Liver (tissue), 9 donors: ENCODE measurements around the gene TFAP2A. TPM values are rescaled to one million over a fixed set of nuclear protein-coding genes. Genes with fewer than 3 reads are reported as not detected.

Experiments used
- DNase-seq: peaks from one replicate; pipeline ENCODE4 v3.0.0-alpha.2; 2017; ENCODE audit warnings: low spot score
- H3K27ac ChIP-seq, 2 donors: one replicate each; pipeline ENCODE4 v1.7.0; 2013; ENCODE audit warnings: inconsistent platforms in 2 of 2, low read length in 2 of 2, control low read depth in 1 of 2, low read depth in 1 of 2, mild to moderate bottlenecking in 1 of 2
- H3K27me3 ChIP-seq, 4 donors: one replicate each; pipeline versions ENCODE4 v1.6.1 to v1.7.0; 2013; ENCODE audit warnings: low read length in 3 of 4, inconsistent platforms in 1 of 4, mild to moderate bottlenecking in 1 of 4, moderate library complexity in 1 of 4; ENCODE audit not compliant: control insufficient read depth in 4 of 4, insufficient read depth in 4 of 4
- H3K36me3 ChIP-seq, 4 donors: one replicate each; pipeline versions ENCODE4 v1.6.1 to v1.7.0; 2013; ENCODE audit warnings: low read length in 3 of 4, mild to moderate bottlenecking in 3 of 4, low read depth in 1 of 4, moderate library complexity in 1 of 4; ENCODE audit not compliant: control insufficient read depth in 4 of 4, insufficient read depth in 3 of 4
- H3K4me1 ChIP-seq, 4 donors: one replicate each; pipeline versions ENCODE4 v1.6.1 to v1.7.0; 2013; ENCODE audit warnings: low read length in 3 of 4, mild to moderate bottlenecking in 3 of 4, moderate library complexity in 1 of 4; ENCODE audit not compliant: control insufficient read depth in 4 of 4, insufficient read depth in 4 of 4
- H3K4me3 ChIP-seq, 3 donors: one replicate each; pipeline versions ENCODE4 v1.6.1 to v1.7.0; 2013; ENCODE audit warnings: low read length in 3 of 3, control low read depth in 1 of 3, low read depth in 1 of 3, mild to moderate bottlenecking in 1 of 3
- H3K9ac ChIP-seq, 2 donors: one replicate each; pipeline ENCODE4 v1.7.0; 2013; ENCODE audit warnings: low read length in 2 of 2, mild to moderate bottlenecking in 2 of 2, moderate library complexity in 2 of 2, control low read depth in 1 of 2, low read depth in 1 of 2
- H3K9me3 ChIP-seq, 4 donors: one replicate each; pipeline versions ENCODE4 v1.6.1 to v1.7.0; 2013; ENCODE audit warnings: low read length in 3 of 4; ENCODE audit not compliant: control insufficient read depth in 4 of 4
- EGR1 ChIP-seq, 2 donors: IDR thresholded peaks; 2 replicates each; pipeline ENCODE4 v1.6.1; 2016 to 2018; ENCODE audit warnings: antibody characterized with exemption in 2 of 2, low read depth in 2 of 2
- FOXA1 ChIP-seq: IDR thresholded peaks from 2 replicates; pipeline ENCODE4 v1.6.1; 2016; ENCODE audit warnings: antibody characterized with exemption
- FOXA2 ChIP-seq: IDR thresholded peaks from 2 replicates; pipeline ENCODE4 v1.6.1; 2016; ENCODE audit warnings: antibody characterized with exemption
- GABPA ChIP-seq, 2 donors: IDR thresholded peaks in 1 of 2; conservative IDR thresholded peaks in 1 of 2; 2 replicates each; pipeline ENCODE4 v1.6.1; 2016; ENCODE audit warnings: antibody characterized with exemption in 2 of 2, mild to moderate bottlenecking in 1 of 2, moderate library complexity in 1 of 2
- HNF4G ChIP-seq: IDR thresholded peaks from 2 replicates; pipeline ENCODE4 v1.6.1; 2016; ENCODE audit warnings: antibody characterized with exemption
- JUND ChIP-seq, 2 donors: IDR thresholded peaks; 2 replicates each; pipeline ENCODE4 v1.6.1; 2016; ENCODE audit warnings: antibody characterized with exemption in 2 of 2
- NR2F2 ChIP-seq: IDR thresholded peaks from 2 replicates; pipeline ENCODE4 v1.6.1; 2016; ENCODE audit warnings: antibody characterized with exemption
- RAD21 ChIP-seq, 2 donors: IDR thresholded peaks; 2 replicates each; pipeline ENCODE4 v1.6.1; 2016; ENCODE audit warnings: antibody characterized with exemption in 2 of 2, mild to moderate bottlenecking in 2 of 2
- SP1 ChIP-seq: IDR thresholded peaks from 2 replicates; pipeline ENCODE4 v1.6.1; 2018; ENCODE audit warnings: antibody characterized with exemption, mild to moderate bottlenecking
- TAF1 ChIP-seq: conservative IDR thresholded peaks from 2 replicates; pipeline ENCODE4 v1.6.1; 2016; ENCODE audit warnings: antibody characterized with exemption, mild to moderate bottlenecking
- YY1 ChIP-seq: IDR thresholded peaks from 2 replicates; pipeline ENCODE4 v1.6.1; 2016; ENCODE audit warnings: antibody characterized with exemption, mild to moderate bottlenecking
- WGBS: extraction: QIAGEN DNeasy Blood & Tissue Kit; methylation state at CpG from one replicate; pipeline ENCODE4 v1.1.7; 2013; 5-methylcytosine and 5-hydroxymethylcytosine counted together
- polyA plus RNA-seq, 2 donors: library from polyadenylated mRNA; stranded (reverse) in 1 of 2; unstranded in 1 of 2; fragments of 200-250 nt in 1 of 2; fragments of >200 nt in 1 of 2; fragmentation: Nextera tagmentation in 1 of 2; extraction: Ambion mirVana in 1 of 2; gene quantifications; one replicate each; pipeline versions ENCODE4 v1.2.1 to v1.2.3, GENCODE V29; 2013 to 2015
- total RNA-seq, 2 donors: library from RNA; depleted of rRNA; stranded (reverse); fragments of >200 nt; gene quantifications; one replicate each; pipeline ENCODE4 v1.2.3, GENCODE V29; 2014
- TF ChIP-seq, protein P1 (sequence below): fragments of 150-350 bp; IDR thresholded peaks from 2 replicates; pipeline ENCODE4 v1.5.1; 2017; ENCODE audit warnings: improper control_type of control experiment, low read depth, low read length; ENCODE audit not compliant: missing input control
- TF ChIP-seq, protein P2 (sequence below): IDR thresholded peaks from 2 replicates; pipeline ENCODE4 v1.6.1; 2016; ENCODE audit warnings: antibody characterized with exemption
- TF ChIP-seq, protein P3 (sequence below): IDR thresholded peaks from 2 replicates; pipeline ENCODE4 v1.6.1; 2016; ENCODE audit warnings: antibody characterized with exemption
- TF ChIP-seq, protein P4 (sequence below): IDR thresholded peaks from 2 replicates; pipeline ENCODE4 v1.6.1; 2016; ENCODE audit warnings: antibody characterized with exemption, mild to moderate bottlenecking
- TF ChIP-seq, protein P5 (sequence below): IDR thresholded peaks from 2 replicates; pipeline ENCODE4 v1.6.1; 2016; ENCODE audit warnings: antibody characterized with exemption
- donor health status: healthy.
- donor health status: healthy.
- donor health status: healthy.
- donor health status: healthy.
- donor health status: healthy.

The TFAP2A gene
- total and polyA plus RNA-seq, 4 donors, result 0.03 to 0.08 TPM; not detected in 2

DNA sequence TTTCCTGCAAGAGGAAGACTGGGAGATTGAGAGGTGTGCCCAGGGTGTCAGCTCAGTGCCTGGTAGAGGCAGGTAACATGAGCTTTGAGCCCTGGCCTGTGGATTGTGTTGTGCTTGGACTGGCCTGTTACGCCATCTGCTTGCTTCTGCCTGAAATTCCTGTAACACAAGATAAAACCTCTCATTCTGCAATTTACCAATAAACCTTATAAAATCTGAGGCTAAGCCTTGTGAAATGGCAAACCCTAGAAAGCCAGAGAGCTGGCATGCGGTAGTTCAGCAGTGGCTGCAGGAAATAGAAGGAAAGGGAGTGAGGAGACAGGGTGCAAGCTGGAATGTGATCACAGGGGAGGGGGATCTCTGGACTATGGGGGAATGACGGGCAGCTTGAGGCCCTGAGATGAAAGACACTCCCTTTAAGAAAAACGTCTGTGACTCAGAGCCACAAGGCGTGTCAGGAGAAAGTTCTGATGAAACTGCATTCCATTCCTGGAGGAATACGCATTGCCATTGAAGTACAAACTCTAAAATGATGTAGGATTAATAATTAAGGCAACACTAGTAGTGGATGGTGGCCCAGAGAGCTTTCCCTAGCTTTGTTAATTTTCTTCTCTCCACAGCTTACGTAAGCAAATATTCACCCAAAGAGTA lies 26.3 kb upstream of the TFAP2A start:
- Histone ChIP-seq H3K9ac (no peak overlapping the region), H3K4me3 (no peak overlapping the region), H3K9me3 (no peaks in the 10 kb centered on the region), H3K4me1 (peaks cover 0 to 2% (median 0%) of the 10 kb centered on the region in 4 donors), H3K27me3 (no peaks in the 10 kb centered on the region), H3K36me3 (no peaks in the 10 kb centered on the region), H3K27ac (no peak overlapping the region)
- TF ChIP-seq, protein P1, sequence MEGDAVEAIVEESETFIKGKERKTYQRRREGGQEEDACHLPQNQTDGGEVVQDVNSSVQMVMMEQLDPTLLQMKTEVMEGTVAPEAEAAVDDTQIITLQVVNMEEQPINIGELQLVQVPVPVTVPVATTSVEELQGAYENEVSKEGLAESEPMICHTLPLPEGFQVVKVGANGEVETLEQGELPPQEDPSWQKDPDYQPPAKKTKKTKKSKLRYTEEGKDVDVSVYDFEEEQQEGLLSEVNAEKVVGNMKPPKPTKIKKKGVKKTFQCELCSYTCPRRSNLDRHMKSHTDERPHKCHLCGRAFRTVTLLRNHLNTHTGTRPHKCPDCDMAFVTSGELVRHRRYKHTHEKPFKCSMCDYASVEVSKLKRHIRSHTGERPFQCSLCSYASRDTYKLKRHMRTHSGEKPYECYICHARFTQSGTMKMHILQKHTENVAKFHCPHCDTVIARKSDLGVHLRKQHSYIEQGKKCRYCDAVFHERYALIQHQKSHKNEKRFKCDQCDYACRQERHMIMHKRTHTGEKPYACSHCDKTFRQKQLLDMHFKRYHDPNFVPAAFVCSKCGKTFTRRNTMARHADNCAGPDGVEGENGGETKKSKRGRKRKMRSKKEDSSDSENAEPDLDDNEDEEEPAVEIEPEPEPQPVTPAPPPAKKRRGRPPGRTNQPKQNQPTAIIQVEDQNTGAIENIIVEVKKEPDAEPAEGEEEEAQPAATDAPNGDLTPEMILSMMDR, result no peak
- no peak for TF ChIP-seq GABPA (IDR thresholded peaks at IDR 0.05 in 1 of 2, conservative IDR thresholded peaks at IDR 0.05 in 1 of 2)
- no peak for TF ChIP-seq EGR1 (IDR thresholded peaks at IDR 0.05; ENCODE audit: low read depth in 2 of 2)
- TF ChIP-seq, protein P2, sequence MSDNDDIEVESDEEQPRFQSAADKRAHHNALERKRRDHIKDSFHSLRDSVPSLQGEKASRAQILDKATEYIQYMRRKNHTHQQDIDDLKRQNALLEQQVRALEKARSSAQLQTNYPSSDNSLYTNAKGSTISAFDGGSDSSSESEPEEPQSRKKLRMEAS, result no peak
- no peak for TF ChIP-seq RAD21 (IDR thresholded peaks at IDR 0.05)
- no peak for TF ChIP-seq FOXA1
- TF ChIP-seq JUND (IDR thresholded peaks at IDR 0.05), result no peak
- TF ChIP-seq, protein P3, sequence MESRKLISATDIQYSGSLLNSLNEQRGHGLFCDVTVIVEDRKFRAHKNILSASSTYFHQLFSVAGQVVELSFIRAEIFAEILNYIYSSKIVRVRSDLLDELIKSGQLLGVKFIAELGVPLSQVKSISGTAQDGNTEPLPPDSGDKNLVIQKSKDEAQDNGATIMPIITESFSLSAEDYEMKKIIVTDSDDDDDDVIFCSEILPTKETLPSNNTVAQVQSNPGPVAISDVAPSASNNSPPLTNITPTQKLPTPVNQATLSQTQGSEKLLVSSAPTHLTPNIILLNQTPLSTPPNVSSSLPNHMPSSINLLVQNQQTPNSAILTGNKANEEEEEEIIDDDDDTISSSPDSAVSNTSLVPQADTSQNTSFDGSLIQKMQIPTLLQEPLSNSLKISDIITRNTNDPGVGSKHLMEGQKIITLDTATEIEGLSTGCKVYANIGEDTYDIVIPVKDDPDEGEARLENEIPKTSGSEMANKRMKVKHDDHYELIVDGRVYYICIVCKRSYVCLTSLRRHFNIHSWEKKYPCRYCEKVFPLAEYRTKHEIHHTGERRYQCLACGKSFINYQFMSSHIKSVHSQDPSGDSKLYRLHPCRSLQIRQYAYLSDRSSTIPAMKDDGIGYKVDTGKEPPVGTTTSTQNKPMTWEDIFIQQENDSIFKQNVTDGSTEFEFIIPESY, result no peak
- no peak for TF ChIP-seq TAF1
- TF ChIP-seq, protein P4, sequence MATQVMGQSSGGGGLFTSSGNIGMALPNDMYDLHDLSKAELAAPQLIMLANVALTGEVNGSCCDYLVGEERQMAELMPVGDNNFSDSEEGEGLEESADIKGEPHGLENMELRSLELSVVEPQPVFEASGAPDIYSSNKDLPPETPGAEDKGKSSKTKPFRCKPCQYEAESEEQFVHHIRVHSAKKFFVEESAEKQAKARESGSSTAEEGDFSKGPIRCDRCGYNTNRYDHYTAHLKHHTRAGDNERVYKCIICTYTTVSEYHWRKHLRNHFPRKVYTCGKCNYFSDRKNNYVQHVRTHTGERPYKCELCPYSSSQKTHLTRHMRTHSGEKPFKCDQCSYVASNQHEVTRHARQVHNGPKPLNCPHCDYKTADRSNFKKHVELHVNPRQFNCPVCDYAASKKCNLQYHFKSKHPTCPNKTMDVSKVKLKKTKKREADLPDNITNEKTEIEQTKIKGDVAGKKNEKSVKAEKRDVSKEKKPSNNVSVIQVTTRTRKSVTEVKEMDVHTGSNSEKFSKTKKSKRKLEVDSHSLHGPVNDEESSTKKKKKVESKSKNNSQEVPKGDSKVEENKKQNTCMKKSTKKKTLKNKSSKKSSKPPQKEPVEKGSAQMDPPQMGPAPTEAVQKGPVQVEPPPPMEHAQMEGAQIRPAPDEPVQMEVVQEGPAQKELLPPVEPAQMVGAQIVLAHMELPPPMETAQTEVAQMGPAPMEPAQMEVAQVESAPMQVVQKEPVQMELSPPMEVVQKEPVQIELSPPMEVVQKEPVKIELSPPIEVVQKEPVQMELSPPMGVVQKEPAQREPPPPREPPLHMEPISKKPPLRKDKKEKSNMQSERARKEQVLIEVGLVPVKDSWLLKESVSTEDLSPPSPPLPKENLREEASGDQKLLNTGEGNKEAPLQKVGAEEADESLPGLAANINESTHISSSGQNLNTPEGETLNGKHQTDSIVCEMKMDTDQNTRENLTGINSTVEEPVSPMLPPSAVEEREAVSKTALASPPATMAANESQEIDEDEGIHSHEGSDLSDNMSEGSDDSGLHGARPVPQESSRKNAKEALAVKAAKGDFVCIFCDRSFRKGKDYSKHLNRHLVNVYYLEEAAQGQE, result no peak
- TF ChIP-seq FOXA2, result no peak
- TF ChIP-seq, protein P5, sequence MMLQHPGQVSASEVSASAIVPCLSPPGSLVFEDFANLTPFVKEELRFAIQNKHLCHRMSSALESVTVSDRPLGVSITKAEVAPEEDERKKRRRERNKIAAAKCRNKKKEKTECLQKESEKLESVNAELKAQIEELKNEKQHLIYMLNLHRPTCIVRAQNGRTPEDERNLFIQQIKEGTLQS, result no peak
- no peak for TF ChIP-seq NR2F2
- 75% methylated on average over 7 of the region's 7 CpGs for WGBS
- DNase-seq, result no peak

DNA sequence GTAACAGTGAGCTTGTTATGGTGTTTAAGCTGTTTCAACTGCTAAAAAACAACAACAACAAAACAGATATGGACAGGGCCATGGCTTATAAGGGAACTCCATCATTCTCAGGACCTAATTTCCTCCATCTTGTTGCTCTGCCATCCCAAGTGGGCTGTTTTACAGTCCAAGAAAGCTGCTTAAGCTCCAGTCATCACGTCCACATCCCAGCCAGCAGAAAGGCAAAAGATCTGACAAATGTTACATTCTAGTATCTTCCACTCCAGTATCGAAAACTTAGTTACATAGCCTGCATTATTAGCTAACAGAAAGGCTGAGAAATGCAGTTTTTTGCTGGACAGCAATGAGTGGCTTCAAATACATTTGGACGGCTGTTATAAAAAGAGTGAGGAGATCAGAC lies 23.0 kb upstream of the TFAP2A start:
- WGBS, result 77% methylated on average over 3 of the region's 3 CpGs
- H3K4me1 ChIP-seq, result peaks cover 0 to 2% (median 0%) of the 10 kb centered on the region in 4 donors
- H3K9ac ChIP-seq, result no peak overlapping the region
- H3K9me3 ChIP-seq, result no peaks in the 10 kb centered on the region
- DNase-seq, result no peak
- H3K4me3 ChIP-seq, result no peak overlapping the region
- H3K27me3 ChIP-seq, result no peaks in the 10 kb centered on the region
- no peaks in the 10 kb centered on the region for H3K36me3 ChIP-seq
- H3K27ac ChIP-seq, result no peak overlapping the region
- no peak for TF ChIP-seq HNF4G
- TF ChIP-seq EGR1 (IDR thresholded peaks at IDR 0.05; ENCODE audit: low read depth in 2 of 2), result no peak
- TF ChIP-seq TAF1, result no peak
- no peak for TF ChIP-seq YY1
- TF ChIP-seq, protein P2, result no peak
- TF ChIP-seq, protein P3, result no peak
- TF ChIP-seq GABPA (IDR thresholded peaks at IDR 0.05 in 1 of 2, conservative IDR thresholded peaks at IDR 0.05 in 1 of 2), result no peak
- no peak for TF ChIP-seq RAD21 (IDR thresholded peaks at IDR 0.05)
- no peak for TF ChIP-seq NR2F2
- no peak for TF ChIP-seq SP1
- TF ChIP-seq, protein P5, result no peak
- TF ChIP-seq FOXA1, result no peak
- TF ChIP-seq, protein P1, result no peak
